Gastrocnemius medialis (tissue), 4 donors: ENCODE measurements around the gene TRIM58.

Source experiments
- CTCF ChIP-seq, 5 experiments: fragments of 450-650 bp in 3 of 5; fragments of 200-600 bp in 2 of 5; sonication (generic) in 2 of 5; IDR thresholded peaks in 4 of 5; conservative IDR thresholded peaks in 1 of 5; 1 replicate in 4 of 5; 2 replicates in 1 of 5; pipeline ENCODE4 v1.5.1; 2016 to 2019; ENCODE audit warnings: antibody characterized with exemption in 5 of 5, mild to moderate bottlenecking in 3 of 5, moderate library complexity in 3 of 5
- POLR2A ChIP-seq, 2 donors: fragments of 450-650 bp; IDR thresholded peaks; one replicate each; pipeline ENCODE4 v1.6.1; 2017; ENCODE audit warnings: antibody characterized with exemption in 2 of 2, mild to moderate bottlenecking in 2 of 2, moderate library complexity in 2 of 2

DNA sequence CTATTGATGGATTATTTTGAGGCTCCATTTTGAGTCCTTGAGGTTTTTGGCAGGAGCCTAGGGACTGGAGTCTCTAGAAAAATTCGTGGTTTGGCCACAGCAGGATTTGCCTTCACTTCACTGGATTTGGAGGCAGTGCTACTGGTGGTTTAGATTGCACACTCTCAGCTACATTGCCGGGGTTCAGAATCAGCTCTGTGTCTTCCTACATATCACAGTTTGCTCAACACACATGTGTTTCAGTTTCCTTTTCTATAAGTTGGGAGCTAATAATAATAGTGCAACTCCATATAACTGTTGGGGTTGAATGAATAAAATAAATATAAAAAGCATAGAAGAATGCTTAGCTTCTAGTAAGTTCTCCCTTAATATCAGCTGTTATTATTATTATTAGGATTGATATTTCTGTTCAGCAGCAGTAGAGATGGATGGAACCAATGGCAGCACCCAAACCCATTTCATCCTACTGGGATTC, 38.2 kb downstream of the TRIM58 start, which contains the start of gene OR2W3:
- TF ChIP-seq CTCF (IDR thresholded peaks at IDR 0.05 in 4 of 5, conservative IDR thresholded peaks at IDR 0.05 in 1 of 5) (no peak), POLR2A (IDR thresholded peaks at IDR 0.05) (no peak)
